Loucy (cell line): ENCODE results near the gene UNC50.

Source experiments
- H2AFZ ChIP-seq: fragments of 200-600 bp; sonication (generic); 2 replicates; pipeline ENCODE4 v1.6.0; 2016; ENCODE audit warnings: antibody characterized with exemption, mild to moderate bottlenecking, low read length, moderate library complexity
- H3F3A ChIP-seq: fragments of 200-600 bp; 2 replicates; pipeline ENCODE4 v1.6.0; 2016; ENCODE audit warnings: antibody characterized with exemption, low read depth, mild to moderate bottlenecking
- H3K27me3 ChIP-seq: fragments of 200-600 bp; sonication (generic); 2 replicates; pipeline ENCODE4 v1.6.1; 2014; ENCODE audit warnings: low read length, mild to moderate bottlenecking; ENCODE audit not compliant: insufficient read depth, poor library complexity, severe bottlenecking
- H3K36me3 ChIP-seq: fragments of 200-600 bp; sonication (generic); 2 replicates; pipeline ENCODE4 v1.6.1; 2016; ENCODE audit warnings: low read length; ENCODE audit not compliant: insufficient read depth
- H3K4me1 ChIP-seq: fragments of 200-600 bp; sonication (generic); 2 replicates; pipeline ENCODE4 v1.5.1; 2014; ENCODE audit warnings: low read length, mild to moderate bottlenecking; ENCODE audit not compliant: insufficient read depth, poor library complexity, severe bottlenecking
- H3K4me2 ChIP-seq: fragments of 200-600 bp; sonication (generic); 2 replicates; pipeline ENCODE4 v1.6.0; 2014; ENCODE audit warnings: antibody characterized with exemption, low read length, low read depth, mild to moderate bottlenecking; ENCODE audit not compliant: poor library complexity, severe bottlenecking
- H3K4me3 ChIP-seq: fragments of 200-600 bp; sonication (generic); 2 replicates; pipeline ENCODE4 v1.5.1; 2014; ENCODE audit warnings: low read length, mild to moderate bottlenecking, mixed read lengths; ENCODE audit not compliant: poor library complexity, severe bottlenecking
- H3K79me2 ChIP-seq: fragments of 200-600 bp; sonication (generic); 2 replicates; pipeline ENCODE4 v1.6.1; 2014; ENCODE audit warnings: low read length; ENCODE audit not compliant: insufficient read depth
- H3K9ac ChIP-seq: fragments of 200-600 bp; sonication (generic); 2 replicates; pipeline ENCODE4 v1.6.0; 2014; ENCODE audit warnings: mild to moderate bottlenecking, low read depth, low read length, moderate library complexity; ENCODE audit not compliant: poor library complexity, severe bottlenecking
- H3K9me2 ChIP-seq: fragments of 200-600 bp; sonication (generic); replicated peaks from 2 replicates; pipeline ENCODE4 v1.6.1; 2016; ENCODE audit warnings: low read depth, low read length, mixed read lengths
- H3K9me3 ChIP-seq: fragments of 200-600 bp; sonication (generic); 2 replicates; pipeline ENCODE4 v1.6.1; 2014; ENCODE audit warnings: mild to moderate bottlenecking, antibody characterized with exemption, low read length, low read depth; ENCODE audit not compliant: insufficient read depth
- H4K20me1 ChIP-seq: fragments of 200-600 bp; sonication (generic); 2 replicates; pipeline ENCODE4 v1.6.0; 2014; ENCODE audit warnings: antibody characterized with exemption, low read length, mild to moderate bottlenecking; ENCODE audit not compliant: insufficient read depth, poor library complexity, severe bottlenecking
- CTCF ChIP-seq: fragments of 200-600 bp; sonication (generic); conservative IDR thresholded peaks from 2 replicates; pipeline ENCODE4 v1.5.1; 2014; ENCODE audit warnings: mild to moderate bottlenecking, antibody characterized with exemption, low read length
- EZH2phosphoT487 ChIP-seq: fragments of 200-600 bp; IDR thresholded peaks from 2 replicates; pipeline ENCODE4 v1.6.1; 2018; ENCODE audit warnings: antibody characterized with exemption, mild to moderate bottlenecking, moderate library complexity, borderline replicate concordance

UNC50 gene

GRCh38 chr2:98578231-98578630 is 30.2 kb upstream of the UNC50 start:
- Histone ChIP-seq H3K4me3 (no peak overlapping the region), H3K79me2 (no peaks in the 10 kb centered on the region), H3K9me3 (no peaks in the 10 kb centered on the region), H3K9ac (no peak overlapping the region), H4K20me1 (no peaks in the 10 kb centered on the region), H2AFZ (no peak overlapping the region), H3F3A (no peaks in the 10 kb centered on the region), H3K4me1 (no peaks in the 10 kb centered on the region), H3K36me3 (peaks cover 23% of the 10 kb centered on the region; the same call in 1 of the 2 replicates), H3K27me3 (no peaks in the 10 kb centered on the region), H3K4me2 (no peak overlapping the region), H3K9me2 (no peaks in the 10 kb centered on the region)
- TF ChIP-seq CTCF (no peak), EZH2phosphoT487 (no peak)

DNA sequence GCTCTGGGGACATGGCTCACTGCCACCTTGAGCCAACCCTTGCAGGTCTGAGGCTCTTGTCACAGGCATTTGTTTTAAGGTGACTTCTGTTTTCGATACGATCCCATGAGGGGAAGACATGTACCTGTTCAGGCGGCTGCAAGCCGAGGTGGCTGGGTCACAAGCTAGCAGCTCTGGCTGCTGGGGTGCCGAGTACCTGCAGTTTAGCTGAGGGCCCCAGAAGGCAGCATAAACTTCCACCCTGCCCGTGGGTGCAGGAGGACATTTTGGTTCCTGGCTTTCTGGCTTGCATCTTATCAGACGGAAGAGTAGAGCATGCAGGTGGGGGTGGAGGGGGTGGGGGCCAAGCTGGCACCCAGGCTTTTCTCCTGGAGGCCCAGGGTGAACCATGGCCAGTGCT is 28.5 kb upstream of the UNC50 start:
- Histone ChIP-seq H3K79me2 (no peaks in the 10 kb centered on the region), H3K9me3 (no peaks in the 10 kb centered on the region), H3K27me3 (no peaks in the 10 kb centered on the region), H3F3A (no peaks in the 10 kb centered on the region), H3K4me2 (no peak overlapping the region), H3K4me1 (no peaks in the 10 kb centered on the region), H3K36me3 (peaks cover 28% of the 10 kb centered on the region; the same call in 1 of the 2 replicates), H3K9ac (no peak overlapping the region), H3K4me3 (no peak overlapping the region), H3K9me2 (no peaks in the 10 kb centered on the region), H2AFZ (no peak overlapping the region), H4K20me1 (no peaks in the 10 kb centered on the region)
- TF ChIP-seq EZH2phosphoT487 (no peak), CTCF (no peak)

- no peak overlapping the region for H3K4me2 ChIP-seq
- H3K9me3 ChIP-seq = no peaks in the 10 kb centered on the region
- H3K4me3 ChIP-seq = no peak overlapping the region
- H3K9ac ChIP-seq = no peak overlapping the region
- no peaks in the 10 kb centered on the region for H3F3A ChIP-seq
- H3K79me2 ChIP-seq = no peaks in the 10 kb centered on the region
- no peaks in the 10 kb centered on the region for H4K20me1 ChIP-seq
- H3K27me3 ChIP-seq = no peaks in the 10 kb centered on the region
- no peak for TF ChIP-seq EZH2phosphoT487
- TF ChIP-seq CTCF = no peak; the same call in 1 of the 2 replicates
- H3K36me3 ChIP-seq = peaks cover 28% of the 10 kb centered on the region; the same call in 1 of the 2 replicates
- H3K9me2 ChIP-seq = no peaks in the 10 kb centered on the region
- H2AFZ ChIP-seq = no peak overlapping the region
- no peaks in the 10 kb centered on the region for H3K4me1 ChIP-seq
These were observed 27.6 kb upstream of the UNC50 start for GRCh38 chr2:98580656-98581284.
